Esophagus squamous epithelium (tissue), 4 donors: ENCODE measurements around the gene IMMP2L.

ENCODE experiments used
- POLR2A ChIP-seq, 4 donors: fragments of 450-650 bp; IDR thresholded peaks; one replicate each; pipeline ENCODE4 v1.6.1; 2017; ENCODE audit warnings: antibody characterized with exemption in 4 of 4, mild to moderate bottlenecking in 4 of 4, moderate library complexity in 3 of 4
- TF ChIP-seq, protein P1 (sequence below), 6 experiments: fragments of 450-650 bp in 4 of 6; fragments of 200-600 bp in 2 of 6; sonication (generic) in 2 of 6; IDR thresholded peaks; one replicate each; pipeline ENCODE4 v1.5.1; 2016 to 2019; ENCODE audit warnings: antibody characterized with exemption in 6 of 6, mild to moderate bottlenecking in 4 of 6, moderate library complexity in 4 of 6

GRCh38 chr7:111232249-111233084, 329.8 kb downstream of the IMMP2L start:
- TF ChIP-seq POLR2A (IDR thresholded peaks at IDR 0.05): no peak
- TF ChIP-seq, protein P1, sequence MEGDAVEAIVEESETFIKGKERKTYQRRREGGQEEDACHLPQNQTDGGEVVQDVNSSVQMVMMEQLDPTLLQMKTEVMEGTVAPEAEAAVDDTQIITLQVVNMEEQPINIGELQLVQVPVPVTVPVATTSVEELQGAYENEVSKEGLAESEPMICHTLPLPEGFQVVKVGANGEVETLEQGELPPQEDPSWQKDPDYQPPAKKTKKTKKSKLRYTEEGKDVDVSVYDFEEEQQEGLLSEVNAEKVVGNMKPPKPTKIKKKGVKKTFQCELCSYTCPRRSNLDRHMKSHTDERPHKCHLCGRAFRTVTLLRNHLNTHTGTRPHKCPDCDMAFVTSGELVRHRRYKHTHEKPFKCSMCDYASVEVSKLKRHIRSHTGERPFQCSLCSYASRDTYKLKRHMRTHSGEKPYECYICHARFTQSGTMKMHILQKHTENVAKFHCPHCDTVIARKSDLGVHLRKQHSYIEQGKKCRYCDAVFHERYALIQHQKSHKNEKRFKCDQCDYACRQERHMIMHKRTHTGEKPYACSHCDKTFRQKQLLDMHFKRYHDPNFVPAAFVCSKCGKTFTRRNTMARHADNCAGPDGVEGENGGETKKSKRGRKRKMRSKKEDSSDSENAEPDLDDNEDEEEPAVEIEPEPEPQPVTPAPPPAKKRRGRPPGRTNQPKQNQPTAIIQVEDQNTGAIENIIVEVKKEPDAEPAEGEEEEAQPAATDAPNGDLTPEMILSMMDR (IDR thresholded peaks at IDR 0.05): no peak
